Body of pancreas (tissue), 4 donors: ENCODE measurements around the gene ZEB2.

ENCODE experiments used
- CTCF ChIP-seq, 7 experiments: fragments of 450-650 bp in 4 of 7; fragments of 200-600 bp in 3 of 7; sonication (generic) in 3 of 7; IDR thresholded peaks; one replicate each; pipeline ENCODE4 v1.5.1; 2016 to 2019; ENCODE audit warnings: antibody characterized with exemption in 7 of 7
- POLR2A ChIP-seq, 3 donors: fragments of 450-650 bp; IDR thresholded peaks; one replicate each; pipeline ENCODE4 v1.6.1; 2016; ENCODE audit warnings: antibody characterized with exemption in 3 of 3, mild to moderate bottlenecking in 2 of 3

DNA sequence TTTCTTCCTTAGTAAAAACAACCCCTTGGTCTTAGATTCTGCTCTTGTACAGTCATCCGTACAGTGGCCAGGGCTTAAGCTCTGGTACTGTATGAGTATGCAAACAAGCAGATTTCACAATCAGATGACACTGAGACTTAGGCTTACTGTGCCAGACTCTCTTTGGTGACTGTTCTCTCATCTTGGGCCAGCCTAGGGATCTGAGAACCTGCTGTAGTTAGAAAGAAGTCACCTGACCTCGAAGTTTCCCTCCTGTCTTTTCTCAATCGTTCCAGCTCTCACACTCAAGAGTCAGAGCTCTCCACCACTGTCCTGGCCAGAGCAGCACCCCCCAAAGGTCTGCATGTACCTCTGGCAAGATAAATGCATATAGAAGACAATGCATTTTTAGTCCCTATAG lies 63.2 kb downstream of the ZEB2 start:
- no peak for TF ChIP-seq CTCF (IDR thresholded peaks at IDR 0.05)
- no peak for TF ChIP-seq POLR2A (IDR thresholded peaks at IDR 0.05)
